Lung (tissue), 12 donors: ENCODE measurements around the gene CLRN1. TPM values are rescaled to one million over a fixed set of nuclear protein-coding genes. Genes with fewer than 3 reads are reported as not detected.

ENCODE experiments used
- ATAC-seq: fragments of 200-7000 bp; cut with Tn5 transposase; one replicate; pipeline ENCODE4 v1.9.1; 2020; ENCODE audit warnings: moderate number of reproducible peaks; ENCODE audit not compliant: insufficient read depth, low FRiP score
- DNase-seq, 3 donors: peaks; one replicate each; pipeline ENCODE4 v3.0.0-alpha.2; 2013 to 2017
- H3K27ac ChIP-seq, 2 donors: one replicate each; pipeline ENCODE4 v1.5.1; 2013; ENCODE audit warnings: mild to moderate bottlenecking in 2 of 2, moderate library complexity in 2 of 2, control low read depth in 1 of 2, inconsistent platforms in 1 of 2, low read depth in 1 of 2, low read length in 1 of 2
- H3K27me3 ChIP-seq, 3 donors: one replicate each; pipeline ENCODE4 v1.5.1; 2013; ENCODE audit warnings: low read length in 2 of 3; ENCODE audit not compliant: control insufficient read depth in 3 of 3, insufficient read depth in 3 of 3
- H3K36me3 ChIP-seq, 4 donors: one replicate each; pipeline ENCODE4 v1.5.1; 2013; ENCODE audit warnings: low read length in 4 of 4, mild to moderate bottlenecking in 1 of 4, moderate library complexity in 1 of 4; ENCODE audit not compliant: control insufficient read depth in 4 of 4, insufficient read depth in 4 of 4
- H3K4me1 ChIP-seq, 5 donors: one replicate each; pipeline ENCODE4 v1.5.1; 2013; ENCODE audit warnings: low read length in 5 of 5, mild to moderate bottlenecking in 2 of 5, moderate library complexity in 1 of 5; ENCODE audit not compliant: control insufficient read depth in 5 of 5, insufficient read depth in 5 of 5
- H3K4me3 ChIP-seq: one replicate; pipeline ENCODE4 v1.5.1; 2013; ENCODE audit warnings: mild to moderate bottlenecking, control low read depth, moderate library complexity
- H3K9ac ChIP-seq, 2 donors: one replicate each; pipeline ENCODE4 v1.5.1; 2013; ENCODE audit warnings: low read length in 2 of 2, control low read depth in 1 of 2; ENCODE audit not compliant: insufficient read depth in 1 of 2
- H3K9me3 ChIP-seq, 4 donors: one replicate each; pipeline ENCODE4 v1.5.1; 2013; ENCODE audit warnings: low read length in 3 of 4, mild to moderate bottlenecking in 1 of 4, moderate library complexity in 1 of 4; ENCODE audit not compliant: control insufficient read depth in 4 of 4, insufficient read depth in 3 of 4
- CTCF ChIP-seq: IDR thresholded peaks from 2 replicates; pipeline ENCODE4 v1.5.1; 2012; ENCODE audit warnings: mild to moderate bottlenecking; ENCODE audit errors: control extremely low read depth, extremely low read depth
- WGBS, 2 donors: extraction: QIAGEN DNeasy Blood & Tissue Kit; methylation state at CpG; one replicate each; pipeline ENCODE4 v1.1.7; 2013; 5-methylcytosine and 5-hydroxymethylcytosine counted together
- polyA plus RNA-seq, 2 donors: library from polyadenylated mRNA; stranded (reverse); fragments of 200-250 nt; gene quantifications; one replicate each; pipeline ENCODE4 v1.2.1, GENCODE V29; 2013
- total RNA-seq, 2 donors: library from RNA; depleted of rRNA in 1 of 2; stranded (reverse); fragments of >200 nt in 1 of 2; gene quantifications; one replicate each; pipeline ENCODE4 v1.2.1, GENCODE V29; 2014 to 2021
- donor health status: control.
- donor health status: control.
- donor health status: Bipolar disorder and iron deficiency.
- donor health status: healthy.
- donor health status: DM: yes; HTN: yes; CAD: no.

Gene CLRN1
- total and polyA plus RNA-seq, 4 donors = not detected

- ATAC-seq = no peak
- H3K4me3 ChIP-seq = no peak overlapping the region
- WGBS, 2 donors = 79 to 81% methylated on average over 4 of the region's 4 CpGs
- no peaks in the 10 kb centered on the region for H3K27me3 ChIP-seq
- H3K9ac ChIP-seq = no peak overlapping the region
- no peak overlapping the region for H3K27ac ChIP-seq
- no peaks in the 10 kb centered on the region for H3K36me3 ChIP-seq
- peaks cover 0 to 2% (median 0%) of the 10 kb centered on the region in 5 donors for H3K4me1 ChIP-seq
- TF ChIP-seq CTCF = no peak
- no peaks in the 10 kb centered on the region for H3K9me3 ChIP-seq
- no peak for DNase-seq
Measured at GRCh38 chr3:151009981-151010380, 37.5 kb upstream of the CLRN1 start.

GRCh38 chr3:151009430-151009829, 36.9 kb upstream of the CLRN1 start:
- no peak overlapping the region for H3K27ac ChIP-seq
- H3K36me3 ChIP-seq = no peaks in the 10 kb centered on the region
- no peak for ATAC-seq
- no peak for DNase-seq
- no peak overlapping the region for H3K4me3 ChIP-seq
- WGBS, 2 donors = 90 to 92% methylated on average over 5 of the region's 5 CpGs
- TF ChIP-seq CTCF = no peak
- H3K4me1 ChIP-seq = peaks cover 0 to 2% (median 0%) of the 10 kb centered on the region in 5 donors
- no peak overlapping the region for H3K9ac ChIP-seq
- H3K27me3 ChIP-seq = no peaks in the 10 kb centered on the region
- no peaks in the 10 kb centered on the region for H3K9me3 ChIP-seq

- TF ChIP-seq CTCF = no peak
- ATAC-seq = no peak
- Histone ChIP-seq H3K9ac (no peak overlapping the region), H3K27me3 (no peaks in the 10 kb centered on the region), H3K27ac (no peak overlapping the region), H3K4me3 (no peak overlapping the region), H3K36me3 (no peaks in the 10 kb centered on the region), H3K9me3 (no peaks in the 10 kb centered on the region), H3K4me1 (peaks cover 0 to 2% (median 0%) of the 10 kb centered on the region in 5 donors)
- peak in 2 of 3 donors; percentile 34 to 55 for DNase-seq
- 52 to 61% methylated on average over 2 of the region's 2 CpGs for WGBS, 2 donors
Measured at GRCh38 chr3:151008699-151009098, 36.2 kb upstream of the CLRN1 start.

- WGBS, 2 donors = 76 to 86% methylated on average over 2 of the region's 2 CpGs
- H3K9me3 ChIP-seq = no peaks in the 10 kb centered on the region
- peaks cover 0 to 11% (median 0%) of the 10 kb centered on the region in 5 donors for H3K4me1 ChIP-seq
- no peaks in the 10 kb centered on the region for H3K36me3 ChIP-seq
- TF ChIP-seq CTCF = no peak
- H3K4me3 ChIP-seq = no peak overlapping the region
- H3K27ac ChIP-seq = no peak overlapping the region
- ATAC-seq (no peak), DNase-seq (no peak)
- H3K27me3 ChIP-seq = no peaks in the 10 kb centered on the region
- no peak overlapping the region for H3K9ac ChIP-seq
Measured at GRCh38 chr3:151003768-151004134, 31.2 kb upstream of the CLRN1 start.
